B cell (primary cell): ENCODE data around the gene MAP2K3. TPM values are rescaled to one million over a fixed set of nuclear protein-coding genes. Genes with fewer than 3 reads are reported as not detected.

Source experiments
- ATAC-seq: fragments of 200-7000 bp; cut with Tn5 transposase; one replicate; pipeline ENCODE4 v1.10.0; 2021; ENCODE audit warnings: low read depth, mild to moderate bottlenecking, moderate number of reproducible peaks, moderate library complexity
- CTCF ChIA-PET: fragments of 350-600 bp; sonication (Branson Sonifier 250); formaldehyde crosslinking; loops from one replicate; lab custom pipeline; 2021; ENCODE audit warnings: antibody characterized with exemption, inconsistent platforms; lab: Charles Lee
- POLR2A ChIA-PET: fragments of 350-600 bp; sonication (Branson Sonifier 250); formaldehyde crosslinking; loops from one replicate; lab custom pipeline; 2021; ENCODE audit warnings: antibody characterized with exemption; lab: Charles Lee
- DNase-seq: peaks from one replicate; pipeline ENCODE4 v3.0.0; 2013
- H2AFZ ChIP-seq: 2 replicates; pipeline ENCODE4 v1.6.1; 2012; ENCODE audit warnings: mild to moderate bottlenecking, low read depth, low read length; ENCODE audit not compliant: insufficient read depth, poor library complexity, severe bottlenecking
- H3K27ac ChIP-seq, 2 donors: 1 replicate in 1 of 2; 2 replicates in 1 of 2; pipeline ENCODE4 v1.5.1; 2012 to 2013; ENCODE audit warnings: low read length in 2 of 2, mild to moderate bottlenecking in 2 of 2, moderate library complexity in 1 of 2
- H3K27me3 ChIP-seq, 4 experiments: fragments of 200-600 bp in 1 of 4; sonication (generic) in 1 of 4; replicated peaks in 1 of 4; 1 replicate in 2 of 4; 2 replicates in 2 of 4; pipeline versions ENCODE4 v1.6.1 to v1.7.0; 2013 to 2016; ENCODE audit warnings: low read length in 3 of 4, mild to moderate bottlenecking in 2 of 4, mixed read lengths in 1 of 4, moderate library complexity in 1 of 4; ENCODE audit not compliant: insufficient read depth in 4 of 4, control insufficient read depth in 3 of 4; ENCODE audit errors: control extremely low read depth in 1 of 4
- H3K36me3 ChIP-seq, 2 experiments: replicated peaks in 1 of 2; 1 replicate in 1 of 2; 2 replicates in 1 of 2; pipeline versions ENCODE4 v1.6.1 to v1.7.1; 2013; ENCODE audit warnings: low read length in 1 of 2; ENCODE audit not compliant: insufficient read depth in 2 of 2, control insufficient read depth in 1 of 2; ENCODE audit errors: control extremely low read depth in 1 of 2, extremely low read depth in 1 of 2
- H3K4me1 ChIP-seq, 2 donors: fragments of 200-600 bp in 1 of 2; sonication (generic) in 1 of 2; 1 replicate in 1 of 2; 2 replicates in 1 of 2; pipeline versions ENCODE4 v1.5.1 to v1.6.1; 2013 to 2017; ENCODE audit warnings: low read length in 2 of 2; ENCODE audit not compliant: control insufficient read depth in 2 of 2, insufficient read depth in 2 of 2
- H3K4me2 ChIP-seq: replicated peaks from 2 replicates; pipeline ENCODE3; 2012; ENCODE audit warnings: mild to moderate bottlenecking, low read depth, low read length; ENCODE audit not compliant: poor library complexity, severe bottlenecking
- H3K4me3 ChIP-seq, 5 experiments: fragments of 200-600 bp in 1 of 5; sonication (generic) in 1 of 5; 1 replicate in 3 of 5; 2 replicates in 2 of 5; pipeline versions ENCODE4 v1.5.1 to v1.7.0; 2011 to 2016; ENCODE audit warnings: low read length in 4 of 5, mild to moderate bottlenecking in 4 of 5, low read depth in 2 of 5, control low read depth in 1 of 5, moderate library complexity in 1 of 5; ENCODE audit not compliant: insufficient read depth in 1 of 5; ENCODE audit errors: control extremely low read depth in 1 of 5, extremely low read depth in 1 of 5
- H3K79me2 ChIP-seq: fragments of 200-600 bp; sonication (generic); one replicate; pipeline ENCODE4 v1.6.0; 2016; ENCODE audit warnings: low read length; ENCODE audit not compliant: control insufficient read depth, insufficient read depth
- H3K9ac ChIP-seq: fragments of 200-600 bp; sonication (generic); 2 replicates; pipeline ENCODE4 v1.6.1; 2017; ENCODE audit warnings: mild to moderate bottlenecking, low read length, moderate library complexity
- H3K9me3 ChIP-seq, 3 donors: one replicate each; pipeline versions ENCODE4 v1.6.1 to v1.7.1; 2013; ENCODE audit warnings: low read length in 2 of 3; ENCODE audit not compliant: control insufficient read depth in 2 of 3, insufficient read depth in 1 of 3; ENCODE audit errors: control extremely low read depth in 1 of 3
- H4K20me1 ChIP-seq: 2 replicates; pipeline ENCODE4 v1.6.0; 2012; ENCODE audit warnings: mild to moderate bottlenecking, low read length; ENCODE audit not compliant: insufficient read depth, control insufficient read depth, poor library complexity, severe bottlenecking
- H3K27ac Mint-ChIP-seq: one replicate; pipeline ENCODE4 v1.8.0; 2021; ENCODE audit warnings: mixed read lengths
- H3K27me3 Mint-ChIP-seq: one replicate; pipeline ENCODE4 v1.8.0; 2021; ENCODE audit warnings: mixed read lengths
- H3K4me1 Mint-ChIP-seq: one replicate; pipeline ENCODE4 v1.8.0; 2021; ENCODE audit warnings: mixed read lengths
- H3K4me3 Mint-ChIP-seq: one replicate; pipeline ENCODE4 v1.8.0; 2021; ENCODE audit warnings: mixed read lengths
- H3K9me3 Mint-ChIP-seq: one replicate; pipeline ENCODE4 v1.8.0; 2022; ENCODE audit warnings: mixed read lengths; ENCODE audit not compliant: insufficient read depth
- CTCF ChIP-seq: fragments of 200-600 bp; IDR thresholded peaks from one replicate; pipeline ENCODE4 v1.8.0; 2022; ENCODE audit warnings: antibody characterized with exemption, mild to moderate bottlenecking
- EZH2 ChIP-seq: IDR thresholded peaks from 2 replicates; pipeline ENCODE4 v1.6.1; 2012; ENCODE audit warnings: borderline replicate concordance, low read depth, mild to moderate bottlenecking, moderate library complexity, low read length; ENCODE audit not compliant: insufficient read depth, poor library complexity, severe bottlenecking
- WGBS: methylation state at CpG from one replicate; pipeline ENCODE4 v1.1.5; 2013; ENCODE audit warnings: missing lambda C conversion rate; ENCODE audit not compliant: insufficient coverage; 5-methylcytosine and 5-hydroxymethylcytosine counted together
- intact Hi-C: fragments of 100-400 bp; cut with micrococcal nuclease; formaldehyde crosslinking; loops from one replicate; pipeline ENCODE4 v1.10.0; 2022
- polyA plus RNA-seq: library from polyadenylated mRNA; depleted of rRNA; stranded (reverse); fragments of >200 nt; gene quantifications from 2 replicates; pipeline ENCODE4 v1.2.3, GENCODE V29; 2012
- total RNA-seq, 2 donors: library from RNA; stranded (reverse); fragments of 120-200 nt in 1 of 2; gene quantifications; 1 replicate in 1 of 2; 2 replicates in 1 of 2; pipeline versions ENCODE4 v1.2.3 to v1.2.4, GENCODE V29; 2013 to 2022

Gene MAP2K3
- total and polyA plus RNA-seq, 2 donors (not counting 1 experiment from before 2014, with no cell fraction given): 61.0 to 118 TPM

- H3K4me1 Mint-ChIP-seq: peaks cover 5% of the 10 kb centered on the region
- no peak overlapping the region for H2AFZ ChIP-seq
- H3K27me3 Mint-ChIP-seq: no peaks in the 10 kb centered on the region
- H3K27me3 ChIP-seq: no peaks in the 10 kb centered on the region
- peaks cover 0 to 2% (median 0%) of the 10 kb centered on the region in 3 donors for H3K9me3 ChIP-seq
- CTCF ChIA-PET: no interaction called here
- ATAC-seq: no peak
- no peak overlapping the region for H3K27ac Mint-ChIP-seq
- DNase-seq: no peak
- 85% methylated on average over 26 of the region's 26 CpGs for WGBS
- POLR2A ChIA-PET: no interaction called here
- no peak overlapping the region for H3K27ac ChIP-seq
- H3K4me2 ChIP-seq: no peak overlapping the region
- H3K9ac ChIP-seq: no peak overlapping the region
- no peak overlapping the region for H3K4me3 Mint-ChIP-seq
- H3K36me3 ChIP-seq: peaks cover 0 to 2% of the 10 kb centered on the region in 2 experiments
- intact Hi-C loops: no loop called here
- no peaks in the 10 kb centered on the region for H4K20me1 ChIP-seq
- H3K79me2 ChIP-seq: no peaks in the 10 kb centered on the region
- H3K4me1 ChIP-seq: peaks cover 0 to 3% of the 10 kb centered on the region in 2 donors
- TF ChIP-seq CTCF: no peak
- no peak for TF ChIP-seq EZH2
- H3K4me3 ChIP-seq: no peak overlapping the region
- H3K9me3 Mint-ChIP-seq: no peaks in the 10 kb centered on the region
These were observed 41.6 kb upstream of the MAP2K3 start for GRCh38 chr17:21242780-21243515.

- DNase-seq (no peak), ATAC-seq (no peak)
- Histone ChIP-seq H3K79me2 (no peaks in the 10 kb centered on the region), H3K36me3 (peaks cover 0 to 2% of the 10 kb centered on the region in 2 experiments), H3K4me3 (no peak overlapping the region), H3K9ac (no peak overlapping the region), H3K9me3 (peaks cover 0 to 2% (median 0%) of the 10 kb centered on the region in 3 donors), H4K20me1 (no peaks in the 10 kb centered on the region), H3K4me2 (no peak overlapping the region), H3K4me1 (peaks cover 0 to 3% of the 10 kb centered on the region in 2 donors), H3K27me3 (no peaks in the 10 kb centered on the region), H3K27ac (no peak overlapping the region), H2AFZ (no peak overlapping the region)
- Mint-ChIP-seq H3K27me3 (no peaks in the 10 kb centered on the region), H3K27ac (no peak overlapping the region), H3K9me3 (no peaks in the 10 kb centered on the region), H3K4me3 (no peak overlapping the region), H3K4me1 (peaks cover 5% of the 10 kb centered on the region)
- ChIA-PET POLR2A (no interaction called here), CTCF (no interaction called here)
- intact Hi-C loops: no loop called here
- TF ChIP-seq EZH2 (no peak), CTCF (no peak)
- 90% methylated on average over 21 of the region's 23 CpGs for WGBS
These were observed 40.8 kb upstream of the MAP2K3 start for GRCh38 chr17:21243516-21244303.
